ENCODE measurements around the gene GATD1.

GATD1 gene

GRCh38 chr11:782264-783174 is 5.2 kb upstream of the GATD1 start:
- no peak for DNase-seq (ENCODE audit: low spot score)
- TF ChIP-seq CTCF (IDR thresholded peaks at IDR 0.05; ENCODE audit: extremely low read depth, missing control alignments) = no peak

- no peak for TF ChIP-seq CTCF (IDR thresholded peaks at IDR 0.05; ENCODE audit: extremely low read depth, missing control alignments)
- DNase-seq (ENCODE audit: low spot score) = no peak
Observed at GRCh38 chr11:779955-780532, 2.8 kb upstream of the GATD1 start.

- DNase-seq (ENCODE audit: low spot score) = no peak
- no peak for TF ChIP-seq CTCF (IDR thresholded peaks at IDR 0.05; ENCODE audit: extremely low read depth, missing control alignments)
Observed at GRCh38 chr11:778976-779954, 2.0 kb upstream of the GATD1 start.

GRCh38 chr11:776561-777287 is 563 bp downstream of the GATD1 start:
- no peak for DNase-seq (ENCODE audit: low spot score)

GRCh38 chr11:776263-776560 is 1.1 kb downstream of the GATD1 start:
- DNase-seq (ENCODE audit: low spot score) = no peak
- no peak for TF ChIP-seq CTCF (IDR thresholded peaks at IDR 0.05; ENCODE audit: extremely low read depth, missing control alignments)

More at GRCh38 chr11:776561-777287, 563 bp downstream of the GATD1 start:
- peak; percentile 1 for TF ChIP-seq CTCF (IDR thresholded peaks at IDR 0.05; ENCODE audit: extremely low read depth, missing control alignments)

GRCh38 chr11:774873-775592 is 2.3 kb downstream of the GATD1 start:
- no peak for TF ChIP-seq CTCF (IDR thresholded peaks at IDR 0.05; ENCODE audit: extremely low read depth, missing control alignments)
- DNase-seq (ENCODE audit: low spot score) = no peak
